ENCODE results near the gene STOX2. TPM values are rescaled to one million over a fixed set of nuclear protein-coding genes. Genes with fewer than 3 reads are reported as not detected.
A peak's percentile ranks its signal among the peaks of the same experiment; 100 is the strongest.

Gene STOX2
- total and polyA plus RNA-seq, 12 donors: 2.2 to 25.5 (median 13.7) TPM

DNA sequence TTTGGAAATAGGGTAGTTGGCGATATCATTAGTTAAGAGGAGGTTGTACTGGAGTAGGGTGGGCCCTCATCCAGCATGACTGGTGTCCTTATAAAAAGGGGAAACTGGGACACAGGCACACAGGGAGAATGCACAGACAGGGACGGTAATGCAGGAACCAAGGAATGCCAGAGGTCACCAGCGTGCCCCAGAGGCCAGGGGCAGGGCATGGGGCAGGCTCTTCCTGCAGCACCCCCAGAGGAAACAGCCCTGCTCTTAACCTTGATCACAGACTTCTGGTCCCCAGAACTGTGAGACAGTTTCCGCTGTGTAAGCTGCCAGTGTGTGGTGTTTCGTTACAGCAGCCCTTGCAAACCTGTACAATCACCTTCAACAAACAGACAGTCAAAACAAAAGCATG is 15.9 kb upstream of the STOX2 start:
- TF ChIP-seq, protein P1, sequence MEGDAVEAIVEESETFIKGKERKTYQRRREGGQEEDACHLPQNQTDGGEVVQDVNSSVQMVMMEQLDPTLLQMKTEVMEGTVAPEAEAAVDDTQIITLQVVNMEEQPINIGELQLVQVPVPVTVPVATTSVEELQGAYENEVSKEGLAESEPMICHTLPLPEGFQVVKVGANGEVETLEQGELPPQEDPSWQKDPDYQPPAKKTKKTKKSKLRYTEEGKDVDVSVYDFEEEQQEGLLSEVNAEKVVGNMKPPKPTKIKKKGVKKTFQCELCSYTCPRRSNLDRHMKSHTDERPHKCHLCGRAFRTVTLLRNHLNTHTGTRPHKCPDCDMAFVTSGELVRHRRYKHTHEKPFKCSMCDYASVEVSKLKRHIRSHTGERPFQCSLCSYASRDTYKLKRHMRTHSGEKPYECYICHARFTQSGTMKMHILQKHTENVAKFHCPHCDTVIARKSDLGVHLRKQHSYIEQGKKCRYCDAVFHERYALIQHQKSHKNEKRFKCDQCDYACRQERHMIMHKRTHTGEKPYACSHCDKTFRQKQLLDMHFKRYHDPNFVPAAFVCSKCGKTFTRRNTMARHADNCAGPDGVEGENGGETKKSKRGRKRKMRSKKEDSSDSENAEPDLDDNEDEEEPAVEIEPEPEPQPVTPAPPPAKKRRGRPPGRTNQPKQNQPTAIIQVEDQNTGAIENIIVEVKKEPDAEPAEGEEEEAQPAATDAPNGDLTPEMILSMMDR (IDR thresholded peaks at IDR 0.05): no peak
- H3K4me1 ChIP-seq: peaks cover 0 to 3% (median 0%) of the 10 kb centered on the region in 9 donors
- no peak overlapping the region for H3K27ac ChIP-seq
- intact Hi-C loops (cut with DNase I): no loop called here
- DNase-seq (no peak), ATAC-seq (no peak)
- 79 to 86% methylated on average over 5 of the region's 5 CpGs for WGBS, 2 donors
- H3K4me3 ChIP-seq: no peak overlapping the region
- no peaks in the 10 kb centered on the region for H3K36me3 ChIP-seq
- H3K9me3 ChIP-seq: no peaks in the 10 kb centered on the region
- H3K27me3 ChIP-seq: no peaks in the 10 kb centered on the region

DNA sequence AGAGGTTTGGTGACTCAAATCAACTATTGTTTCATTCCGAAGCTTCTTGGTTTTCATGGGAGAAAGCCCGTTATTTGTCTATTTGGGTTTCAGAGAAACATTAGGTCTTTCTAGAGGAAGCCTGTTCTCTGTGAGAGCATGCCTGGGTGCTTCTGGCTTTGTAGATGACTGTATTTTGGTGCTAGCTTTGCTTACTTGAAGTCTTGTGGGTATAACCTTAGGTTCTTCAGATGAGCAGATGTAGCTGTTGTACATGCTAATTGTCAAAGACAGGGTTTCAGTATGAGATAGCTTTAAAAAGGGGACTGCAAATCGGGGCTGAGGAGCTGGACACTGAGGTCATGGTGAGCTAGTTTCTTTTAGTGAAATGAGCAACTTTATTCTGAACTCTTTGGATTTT is 7.9 kb upstream of the STOX2 start:
- Histone ChIP-seq H3K9me3 (peaks cover 0 to 17% (median 8%) of the 10 kb centered on the region in 11 donors), H3K4me1 (no peaks in the 10 kb centered on the region), H3K27ac (no peak overlapping the region), H3K4me3 (no peak overlapping the region), H3K27me3 (no peaks in the 10 kb centered on the region), H3K36me3 (no peaks in the 10 kb centered on the region)
- DNase-seq: no peak
- ATAC-seq: no peak
- 93 to 98% methylated on average over 3 of the region's 3 CpGs for WGBS, 2 donors
- intact Hi-C loops (cut with DNase I): no loop called here
- TF ChIP-seq, protein P1 (IDR thresholded peaks at IDR 0.05): no peak

DNA sequence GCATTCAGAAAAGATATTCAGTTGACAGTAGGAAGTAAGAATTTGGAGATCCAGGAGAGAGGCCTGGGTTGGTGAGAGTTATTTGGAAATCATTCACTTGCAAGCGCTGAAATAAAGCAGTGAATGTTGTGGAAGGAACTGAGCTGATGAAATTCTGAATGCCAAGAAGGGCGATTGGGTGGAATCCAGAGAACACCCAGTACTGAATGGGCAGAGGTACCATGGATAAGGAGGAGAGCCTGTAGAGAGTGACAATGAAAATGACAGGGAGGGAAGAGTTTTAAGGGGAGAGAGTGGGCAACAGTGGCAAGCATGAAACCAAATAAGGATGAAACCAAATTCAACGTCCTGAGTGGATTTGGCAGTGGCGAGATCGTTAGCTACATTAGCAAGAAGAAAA is 6.7 kb upstream of the STOX2 start:
- whole genome bisulfite sequencing, 2 donors: 85 to 97% methylated on average over 5 of the region's 5 CpGs
- Histone ChIP-seq H3K4me1 (no peaks in the 10 kb centered on the region), H3K9me3 (peaks cover 0 to 17% (median 8%) of the 10 kb centered on the region in 11 donors), H3K27me3 (no peaks in the 10 kb centered on the region), H3K4me3 (no peak overlapping the region), H3K36me3 (no peaks in the 10 kb centered on the region), H3K27ac (no peak overlapping the region)
- no peak for DNase-seq
- intact Hi-C loops (cut with DNase I): no loop called here
- peak in 1 of 8 donors; percentile 42 for ATAC-seq
- TF ChIP-seq, protein P1 (IDR thresholded peaks at IDR 0.05): no peak

DNA sequence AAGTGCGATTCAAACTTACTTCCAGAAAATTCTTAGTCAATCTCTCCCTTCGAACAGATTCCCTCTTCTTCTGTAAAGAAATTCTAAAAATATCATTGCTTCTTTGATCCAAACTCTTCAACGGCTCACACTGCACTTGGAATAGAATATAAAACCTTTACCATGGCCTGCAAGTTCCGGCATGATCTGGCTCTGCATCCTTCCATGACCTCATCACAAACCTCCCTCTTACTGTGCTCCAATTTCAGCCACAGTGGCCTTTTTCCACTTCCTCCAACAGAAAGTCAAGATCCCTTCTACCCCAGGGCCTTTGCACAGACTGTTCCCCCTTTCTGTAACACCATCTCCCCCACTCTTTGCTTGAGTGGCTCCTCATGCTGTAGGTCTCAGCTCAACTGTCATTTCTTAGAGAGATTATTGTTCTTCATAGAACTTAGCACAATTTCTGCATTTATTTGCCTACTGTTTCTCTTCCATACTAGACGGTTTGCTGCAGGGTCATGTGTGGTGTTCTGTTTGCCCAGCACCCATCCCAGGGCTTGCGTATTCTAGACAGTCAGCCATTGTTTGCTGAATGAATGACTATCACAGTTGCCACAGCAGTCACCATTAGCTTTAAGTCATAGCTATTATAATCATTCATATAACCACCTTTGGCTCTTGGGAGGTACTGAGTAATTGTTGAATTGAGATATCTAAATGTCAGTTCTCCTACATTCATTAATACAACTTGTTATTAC is 1.9 kb upstream of the STOX2 start:
- Histone ChIP-seq H3K4me1 (peaks cover 0 to 32% (median 17%) of the 10 kb centered on the region in 9 donors), H3K27me3 (peaks cover 0 to 35% (median 0%) of the 10 kb centered on the region in 7 donors), H3K27ac (no peak overlapping the region), H3K9me3 (peaks cover 0 to 17% (median 8%) of the 10 kb centered on the region in 11 donors), H3K36me3 (no peaks in the 10 kb centered on the region), H3K4me3 (no peak overlapping the region)
- 82 to 88% methylated on average over 6 of the region's 6 CpGs for WGBS, 2 donors
- intact Hi-C loops (cut with DNase I): loop anchor here in 2 of 10 donors (10.0 kb wide), 3 partner anchors 58 to 262 kb away; no protein-coding TSS in a partner anchor
- ATAC-seq (no peak), DNase-seq (no peak)
- TF ChIP-seq, protein P1 (IDR thresholded peaks at IDR 0.05): no peak
